HCT116 (cell line): Measurements from ENCODE around the gene HSP90AB1. TPM values are rescaled to one million over a fixed set of nuclear protein-coding genes. Genes with fewer than 3 reads are reported as not detected.

Experiments used
- ATAC-seq: fragments of 200-7000 bp; cut with Tn5 transposase; 2 replicates; pipeline ENCODE4 v1.9.1; 2020; ENCODE audit warnings: mild to moderate bottlenecking, moderate library complexity
- BruUV-seq: library from RNA; stranded (reverse); fragments of 400-500 nt; replicated peaks from 2 replicates; lab custom pipeline; 2021; lab: Mats Ljungman, UMichigan
- CTCF ChIA-PET: fragments of 300-600 bp; sonication (Branson Sonifier 250); formaldehyde crosslinking; loops from one replicate; lab custom pipeline; 2021; ENCODE audit warnings: antibody characterized with exemption; lab: Charles Lee
- POLR2A ChIA-PET: fragments of 300-600, 350-600 bp; sonication (Branson Sonifier 250); formaldehyde crosslinking; loops from one replicate; lab custom pipeline; 2021; ENCODE audit warnings: antibody characterized with exemption; lab: Charles Lee
- RAD21 ChIA-PET, 2 experiments: fragments of 300-600 bp; sonication (Branson Sonifier 250); formaldehyde crosslinking; loops; one replicate each; lab custom pipeline; 2023; ENCODE audit warnings: low total read pairs in 2 of 2; ENCODE audit not compliant: uncharacterized antibody in 2 of 2, unreplicated experiment in 2 of 2, low non-redundant PET in 1 of 2; lab: Charles Lee
- DNase-seq: peaks from one replicate; pipeline ENCODE4 v3.0.0-alpha.2; 2010; ENCODE audit warnings: low read depth, low spot score
- H2AFZ ChIP-seq: fragments of 200-600 bp; shearing (Covaris generic), sonication (generic); 2 replicates; pipeline ENCODE4 v1.6.1; 2017; ENCODE audit warnings: low read depth, mixed run types, mixed read lengths, antibody characterized with exemption, low read length; ENCODE audit not compliant: poor library complexity, severe bottlenecking
- H3K27ac ChIP-seq: 2 replicates; pipeline ENCODE4 v1.5.1; 2012; ENCODE audit warnings: low read depth, low read length
- H3K27me3 ChIP-seq: fragments of 200-600 bp; sonication (generic); 2 replicates; pipeline ENCODE4 v1.6.1; 2016; ENCODE audit warnings: mixed run types, low read length, mixed read lengths; ENCODE audit not compliant: insufficient read depth
- H3K36me3 ChIP-seq, 2 experiments: fragments of 200-500 bp in 1 of 2; fragments of 200-600 bp in 1 of 2; sonication (Bioruptor generic) in 1 of 2; sonication (generic) in 1 of 2; 2 replicates each; pipeline versions ENCODE4 v1.5.1 to v1.6.1; 2014 to 2016; ENCODE audit warnings: low read length in 2 of 2, inconsistent platforms in 1 of 2, mixed read lengths in 1 of 2, mixed run types in 1 of 2; ENCODE audit not compliant: insufficient read depth in 2 of 2, control insufficient read depth in 1 of 2
- H3K4me1 ChIP-seq, 2 experiments: fragments of 200-600 bp in 1 of 2; sonication (generic) in 1 of 2; 2 replicates each; pipeline versions ENCODE4 v1.5.1 to v1.6.1; 2012 to 2017; ENCODE audit warnings: low read length in 2 of 2, inconsistent platforms in 1 of 2, mild to moderate bottlenecking in 1 of 2, mixed read lengths in 1 of 2, mixed run types in 1 of 2, moderate library complexity in 1 of 2; ENCODE audit not compliant: insufficient read depth in 2 of 2, control insufficient read depth in 1 of 2
- H3K4me2 ChIP-seq: fragments of 200-600 bp; sonication (generic); 2 replicates; pipeline ENCODE4 v1.6.1; 2017; ENCODE audit warnings: mixed run types, low read length, mixed read lengths
- H3K4me3 ChIP-seq, 2 experiments: fragments of 200-600 bp in 1 of 2; sonication (generic) in 1 of 2; replicated peaks in 1 of 2; 2 replicates each; pipeline ENCODE4 v1.5.1; 2011 to 2016; ENCODE audit warnings: low read length in 2 of 2, control low read depth in 1 of 2, low read depth in 1 of 2, mild to moderate bottlenecking in 1 of 2, mixed read lengths in 1 of 2, mixed run types in 1 of 2
- H3K79me2 ChIP-seq: fragments of 200-600 bp; sonication (generic); 2 replicates; pipeline ENCODE4 v1.6.1; 2017; ENCODE audit warnings: mild to moderate bottlenecking, mixed run types, low read length, moderate library complexity, mixed read lengths; ENCODE audit not compliant: insufficient read depth
- H3K9ac ChIP-seq: fragments of 200-600 bp; sonication (generic); 2 replicates; pipeline ENCODE4 v1.6.1; 2016; ENCODE audit warnings: low read length, mixed read lengths
- H3K9me2 ChIP-seq: fragments of 200-600 bp; sonication (generic), shearing (Covaris generic); 2 replicates; pipeline ENCODE4 v1.6.1; 2017; ENCODE audit warnings: mixed run types, mild to moderate bottlenecking, moderate library complexity; ENCODE audit not compliant: insufficient read depth
- H3K9me3 ChIP-seq, 2 experiments: fragments of 200-500 bp in 1 of 2; fragments of 200-600 bp in 1 of 2; sonication (Bioruptor generic) in 1 of 2; sonication (generic) in 1 of 2; 2 replicates each; pipeline ENCODE4 v1.6.1; 2014 to 2017; ENCODE audit warnings: low read length in 2 of 2, mixed read lengths in 2 of 2, inconsistent platforms in 1 of 2, low read depth in 1 of 2, mild to moderate bottlenecking in 1 of 2, mixed run types in 1 of 2, moderate library complexity in 1 of 2; ENCODE audit not compliant: control insufficient read depth in 1 of 2, insufficient read depth in 1 of 2
- H4K20me1 ChIP-seq: fragments of 200-600 bp; sonication (generic), shearing (Covaris generic); 2 replicates; pipeline ENCODE4 v1.6.1; 2017; ENCODE audit warnings: mixed run types, mild to moderate bottlenecking, moderate library complexity; ENCODE audit not compliant: insufficient read depth
- EGR1 ChIP-seq: IDR thresholded peaks from 2 replicates; pipeline ENCODE4 v1.6.1; 2012; ENCODE audit warnings: low read depth
- JUND ChIP-seq: IDR thresholded peaks from 2 replicates; pipeline ENCODE4 v1.6.1; 2012
- POLR2A ChIP-seq: IDR thresholded peaks from 2 replicates; pipeline ENCODE4 v1.7.0; 2011; ENCODE audit warnings: borderline replicate concordance; ENCODE audit not compliant: insufficient read depth, insufficient read length; ENCODE audit errors: extremely low read depth
- ZFX ChIP-seq: fragments of 450-650 bp; IDR thresholded peaks from 2 replicates; pipeline ENCODE4 v1.6.1; 2017
- ZNF274 ChIP-seq: fragments of 200-500 bp; sonication (Bioruptor generic); IDR thresholded peaks from 2 replicates; pipeline ENCODE4 v1.6.1; 2014; ENCODE audit warnings: mild to moderate bottlenecking, low read depth, low read length, inconsistent platforms
- intact Hi-C: fragments of 100-400 bp; cut with micrococcal nuclease; formaldehyde crosslinking; loops from 2 replicates; pipeline ENCODE4 v1.10.0; 2022
- total RNA-seq: library from RNA; stranded (reverse); gene quantifications from one replicate; pipeline ENCODE4 v1.2.1, GENCODE V29; 2021; ENCODE audit not compliant: unreplicated experiment
- TF ChIP-seq, protein P1 (sequence below): IDR thresholded peaks from 2 replicates; pipeline ENCODE4 v1.6.1; 2012

The HSP90AB1 gene
- total RNA-seq, 1 experiment from 2014 or later: 2,554 TPM

DNA sequence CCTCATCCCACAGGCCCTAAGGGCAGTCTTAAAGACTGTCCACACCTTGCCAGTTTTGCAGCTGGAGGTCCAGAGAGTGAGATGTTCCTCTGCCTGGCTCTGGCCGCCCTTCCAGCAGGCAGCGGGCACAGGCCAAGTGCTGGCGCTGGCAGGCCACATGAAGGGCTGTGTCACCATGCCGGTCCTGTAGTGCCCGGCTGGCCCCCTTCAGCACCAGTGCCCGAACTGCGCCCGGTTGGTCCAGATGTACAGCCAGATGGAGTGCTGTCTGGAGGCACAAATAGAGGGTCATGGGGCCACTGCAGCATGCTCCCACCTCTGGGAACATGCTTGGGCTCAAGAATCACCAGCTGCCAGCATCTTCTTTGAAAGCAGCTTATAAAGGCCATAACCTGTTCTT, 14.7 kb downstream of the HSP90AB1 start:
- TF ChIP-seq EGR1 (no peak), ZNF274 (no peak), ZFX (no peak), POLR2A (no peak)
- TF ChIP-seq, protein P1, sequence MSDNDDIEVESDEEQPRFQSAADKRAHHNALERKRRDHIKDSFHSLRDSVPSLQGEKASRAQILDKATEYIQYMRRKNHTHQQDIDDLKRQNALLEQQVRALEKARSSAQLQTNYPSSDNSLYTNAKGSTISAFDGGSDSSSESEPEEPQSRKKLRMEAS: no peak
- Histone ChIP-seq H3K9me2 (no peaks in the 10 kb centered on the region), H3K27me3 (no peaks in the 10 kb centered on the region), H3K9me3 (no peaks in the 10 kb centered on the region), H3K4me3 (no peak overlapping the region), H3K4me1 (peaks cover 7 to 33% of the 10 kb centered on the region in 2 experiments), H3K9ac (no peak overlapping the region), H3K27ac (no peak overlapping the region), H3K4me2 (no peak overlapping the region), H3K79me2 (peaks cover 31% of the 10 kb centered on the region), H2AFZ (no peak overlapping the region), H3K36me3 (peaks cover 4 to 10% of the 10 kb centered on the region in 2 experiments; a peak in 2 of 4 replicates), H4K20me1 (no peaks in the 10 kb centered on the region)
- ChIA-PET POLR2A (no interaction called here), CTCF (no interaction called here), RAD21 (no interaction called here)
- no peak for ATAC-seq
- BruUV-seq: no TSS peak
- DNase-seq: no peak
- intact Hi-C loops: no loop called here

DNA sequence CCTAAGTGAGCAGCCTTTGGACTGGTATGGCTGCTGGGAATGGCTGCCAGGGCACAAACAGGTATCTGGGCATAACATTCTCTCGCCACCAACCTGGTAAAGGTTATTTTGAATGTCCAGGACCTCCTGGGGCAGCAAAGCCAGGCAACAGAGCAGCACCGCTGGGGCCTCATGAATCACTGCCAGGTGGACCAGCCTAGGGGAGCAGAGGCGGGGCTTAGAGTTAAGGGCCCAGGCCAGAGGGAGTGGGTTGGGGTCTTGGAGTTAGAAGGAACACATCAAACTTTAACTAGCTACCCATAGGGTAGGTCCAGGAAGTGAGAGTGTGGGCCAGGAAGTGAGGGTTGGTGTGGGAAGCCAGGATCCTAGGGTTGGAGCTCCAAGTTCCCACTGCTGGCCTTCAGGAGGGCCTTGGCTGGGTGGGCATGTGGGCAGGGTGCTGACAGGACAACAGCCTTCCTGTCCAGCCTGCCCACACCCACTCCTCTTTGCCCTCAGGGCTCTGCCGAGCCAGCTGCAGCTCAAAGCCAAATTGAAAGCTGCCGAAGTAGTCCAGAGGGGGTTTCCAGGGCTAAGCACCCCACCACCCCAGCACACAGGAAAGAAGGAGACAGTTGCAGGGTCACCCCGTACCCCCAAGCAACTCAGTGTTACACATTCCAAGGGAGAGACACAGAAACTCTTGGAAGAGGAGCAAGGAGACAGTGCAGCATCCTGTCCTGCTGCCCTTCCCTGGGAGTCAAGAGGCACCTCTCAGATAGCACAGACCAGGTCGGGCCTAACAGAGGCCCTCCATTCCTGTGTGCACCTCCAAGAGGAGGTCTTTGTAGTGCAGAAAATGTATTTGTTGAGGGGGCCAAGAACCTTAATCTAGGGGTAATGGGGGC, 15.8 kb downstream of the HSP90AB1 start:
- no peaks in the 10 kb centered on the region for H3K9me2 ChIP-seq
- H2AFZ ChIP-seq: no peak overlapping the region
- no peaks in the 10 kb centered on the region for H4K20me1 ChIP-seq
- H3K27ac ChIP-seq: no peak overlapping the region
- H3K36me3 ChIP-seq: peaks cover 4 to 10% of the 10 kb centered on the region in 2 experiments; a peak in 2 of 4 replicates
- no peak overlapping the region for H3K4me3 ChIP-seq
- no peak overlapping the region for H3K4me2 ChIP-seq
- H3K9ac ChIP-seq: no peak overlapping the region
- H3K79me2 ChIP-seq: peaks cover 25% of the 10 kb centered on the region; the same call in 1 of the 2 replicates
- ChIA-PET RAD21 (no interaction called here), CTCF (no interaction called here), POLR2A (no interaction called here)
- no peak for DNase-seq
- BruUV-seq: no TSS peak
- intact Hi-C loops: no loop called here
- TF ChIP-seq, protein P1: no peak
- TF ChIP-seq ZFX (no peak), JUND (no peak)
- H3K27me3 ChIP-seq: no peaks in the 10 kb centered on the region
- no peak for ATAC-seq
- no peaks in the 10 kb centered on the region for H3K9me3 ChIP-seq
- peaks cover 7 to 29% of the 10 kb centered on the region in 2 experiments for H3K4me1 ChIP-seq
